A204.1 (cell line): Measurements from ENCODE around the gene MRPS23.

ENCODE experiments used
- FAIRE-seq: peaks from 2 replicates; lab custom pipeline; 2012; peaks lifted over from hg19 to GRCh38; lab: Jason Lieb, UNC

Gene MRPS23

GRCh38 chr17:57849874-57850754, at the start of gene MRPS23:
MRPS23 (minus strand) TSS chr17:57850044; CDS start chr17:57850010, 34 bp downstream.
- FAIRE-seq = peak; percentile 94

- FAIRE-seq = no peak
Measured at GRCh38 chr17:57899391-57899790, 49.5 kb upstream of the MRPS23 start.

- no peak for FAIRE-seq
Measured at GRCh38 chr17:57898487-57899311, 48.9 kb upstream of the MRPS23 start.

- FAIRE-seq = no peak
Measured at GRCh38 chr17:57895382-57896060, 45.7 kb upstream of the MRPS23 start.

- no peak for FAIRE-seq
Measured at GRCh38 chr17:57894848-57895247, 45.0 kb upstream of the MRPS23 start.

- peak; percentile 93 for FAIRE-seq
Measured at GRCh38 chr17:57892820-57893595, 43.2 kb upstream of the MRPS23 start.

- no peak for FAIRE-seq
Measured at GRCh38 chr17:57892146-57892819, 42.4 kb upstream of the MRPS23 start.

- FAIRE-seq = no peak
Measured at GRCh38 chr17:57890857-57891232, 41.0 kb upstream of the MRPS23 start.

GRCh38 chr17:57889892-57890856, 40.3 kb upstream of the MRPS23 start:
- FAIRE-seq = peak; percentile 91

- peak; percentile 11 for FAIRE-seq
Measured at GRCh38 chr17:57889252-57889651, 39.4 kb upstream of the MRPS23 start.

- no peak for FAIRE-seq
Measured at GRCh38 chr17:57888311-57889216, 38.7 kb upstream of the MRPS23 start.

GRCh38 chr17:57887161-57887560, 37.3 kb upstream of the MRPS23 start:
- FAIRE-seq = no peak

- no peak for FAIRE-seq
Measured at GRCh38 chr17:57886020-57886419, 36.2 kb upstream of the MRPS23 start.

GRCh38 chr17:57885148-57885915, 35.5 kb upstream of the MRPS23 start:
- FAIRE-seq = no peak

- FAIRE-seq = no peak
Measured at GRCh38 chr17:57881783-57882351, 32.0 kb upstream of the MRPS23 start.

- no peak for FAIRE-seq
Measured at GRCh38 chr17:57881143-57881542, 31.3 kb upstream of the MRPS23 start.

GRCh38 chr17:57880086-57880456, 30.2 kb upstream of the MRPS23 start:
- no peak for FAIRE-seq
